Fibroblast of the aortic adventitia (primary cell): ENCODE results near the gene PTPN7. TPM values are rescaled to one million over a fixed set of nuclear protein-coding genes. Genes with fewer than 3 reads are reported as not detected.
A peak's percentile ranks its signal among the peaks of the same experiment; 100 is the strongest.

Experiments
- DNase-seq: peaks from one replicate; pipeline ENCODE4 v3.0.0-alpha.2; 2010; ENCODE audit warnings: low read depth
- H3K4me3 ChIP-seq: 2 replicates; pipeline ENCODE4 v1.5.1; 2011; ENCODE audit warnings: low read depth, mild to moderate bottlenecking, control low read depth, low read length, moderate library complexity
- CTCF ChIP-seq: IDR thresholded peaks from 2 replicates; pipeline ENCODE4 v1.5.1; 2011; ENCODE audit warnings: mild to moderate bottlenecking, low read length, control low read depth, inconsistent platforms; ENCODE audit not compliant: insufficient read depth
- total RNA-seq: library from RNA; depleted of rRNA; stranded (reverse); fragments of >200 nt; gene quantifications from 2 replicates; pipeline ENCODE4 v1.2.3, GENCODE V29; 2012; ENCODE audit warnings: low replicate concordance

PTPN7 gene
- total RNA-seq, 1 donor, result not detected

DNA sequence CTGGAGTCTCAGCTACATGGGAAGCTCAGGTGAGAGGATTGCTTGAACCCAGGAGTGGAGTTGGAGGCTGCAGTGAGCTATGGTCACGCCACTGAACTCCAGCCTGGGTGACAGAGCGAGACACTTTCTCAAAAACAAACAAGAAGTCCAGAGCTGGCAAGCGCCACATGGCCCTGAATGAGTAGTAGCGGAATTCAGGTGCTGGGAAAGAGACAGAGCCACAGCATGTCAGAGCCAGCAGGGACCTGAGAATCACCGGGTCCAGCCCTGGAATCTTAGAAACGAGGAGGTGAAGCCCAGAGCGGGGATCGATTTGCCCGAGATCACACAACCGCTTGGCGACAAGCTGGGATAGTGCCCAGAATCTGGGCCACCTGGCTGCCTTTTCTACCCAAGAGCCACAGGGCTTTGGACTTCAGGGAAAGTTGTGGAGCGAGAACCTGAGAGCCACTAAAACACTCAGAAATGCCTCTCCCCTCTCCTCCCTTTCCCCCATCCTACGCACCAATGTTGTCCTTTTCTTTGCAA, 25.7 kb downstream of the PTPN7 start:
- no peak for DNase-seq
- H3K4me3 ChIP-seq, result no peak overlapping the region
- TF ChIP-seq CTCF, result no peak

GRCh38 chr1:202133989-202134388, 26.4 kb downstream of the PTPN7 start:
- no peak for TF ChIP-seq CTCF
- DNase-seq, result no peak
- no peak overlapping the region for H3K4me3 ChIP-seq

DNA sequence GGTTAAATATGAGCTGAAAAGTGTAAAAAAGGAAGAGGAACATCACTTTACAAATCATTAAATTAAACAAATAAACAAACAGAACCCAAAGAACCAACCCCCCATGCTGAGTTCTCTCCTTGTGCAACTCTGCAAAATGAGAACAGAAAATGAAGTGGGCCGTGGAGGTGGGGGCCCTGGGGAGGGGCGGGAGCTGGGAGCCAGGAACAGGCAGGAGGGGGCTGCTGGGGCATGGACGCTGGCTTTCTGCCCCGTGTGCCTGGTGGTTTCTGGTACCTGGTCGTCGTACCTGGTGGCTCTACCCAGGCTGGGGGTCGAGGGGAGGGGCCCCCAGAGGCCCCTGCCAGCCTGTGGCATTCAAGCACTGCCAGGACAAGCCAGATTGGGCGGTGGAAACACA, 26.9 kb downstream of the PTPN7 start:
- H3K4me3 ChIP-seq, result no peak overlapping the region
- no peak for TF ChIP-seq CTCF
- no peak for DNase-seq

DNA sequence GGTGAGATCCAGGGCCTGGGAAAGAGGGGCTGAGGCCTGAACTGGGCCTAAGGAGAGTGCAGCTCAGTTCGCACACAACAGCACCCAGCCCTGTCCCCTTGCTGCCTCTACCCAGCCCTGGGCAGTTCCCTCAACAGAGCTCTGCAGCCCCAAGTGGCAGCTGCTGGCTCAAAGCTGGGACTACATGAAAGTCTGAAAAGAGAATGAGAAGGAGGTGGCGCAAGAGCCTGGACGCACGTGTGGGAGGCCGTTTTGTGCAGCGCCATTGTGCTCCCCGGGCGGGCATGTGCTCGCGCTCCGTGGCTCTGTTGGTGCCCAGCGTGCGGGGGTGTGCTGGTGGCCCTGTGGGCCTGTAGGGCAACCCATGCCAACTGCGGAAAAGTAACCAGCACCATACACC, 27.4 kb downstream of the PTPN7 start:
- no peak overlapping the region for H3K4me3 ChIP-seq
- no peak for DNase-seq
- no peak for TF ChIP-seq CTCF

- TF ChIP-seq CTCF, result no peak
- peak; percentile 48 for DNase-seq
- H3K4me3 ChIP-seq, result no peak overlapping the region
These were observed 28.2 kb downstream of the PTPN7 start for GRCh38 chr1:202131956-202132821.

- no peak for TF ChIP-seq CTCF
- H3K4me3 ChIP-seq, result no peak overlapping the region
- DNase-seq, result no peak
These were observed 29.4 kb downstream of the PTPN7 start for GRCh38 chr1:202130816-202131522.
